ENCODE results near the gene DOHH. TPM values are rescaled to one million over a fixed set of nuclear protein-coding genes. Genes with fewer than 3 reads are reported as not detected.

DOHH gene
- total RNA-seq, 2 experiments from 2014 or later, result 9.2 to 12.6 TPM

DNA sequence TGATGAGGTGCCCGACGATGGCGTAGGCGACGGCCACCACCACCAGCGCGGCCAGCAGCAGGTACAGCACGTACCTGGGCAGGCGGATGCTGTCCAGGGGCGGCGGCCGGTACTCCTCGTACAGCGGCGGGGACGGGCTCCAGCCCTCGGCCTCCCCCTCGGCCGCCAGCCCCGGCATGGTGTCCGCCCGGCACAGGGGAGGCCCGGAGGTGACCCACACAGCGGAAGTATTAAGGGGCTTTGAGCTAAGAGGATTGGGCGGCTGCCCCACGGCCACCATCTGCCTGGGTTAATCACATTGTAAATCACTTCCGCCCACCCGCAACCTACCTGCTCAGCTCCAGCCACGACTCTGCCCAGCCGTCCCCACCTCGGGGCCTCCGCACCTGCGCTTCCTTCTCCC lies 17.2 kb downstream of the DOHH start, which contains the start of gene SMIM44:
Gene SMIM44, minus strand, starts transcription at position 216 of the 403 bp plus-strand sequence. Its CDS starts 38 bp downstream, at position 178.
- Mint-ChIP-seq H3K27me3 (peaks cover 1% of the 10 kb centered on the region), H3K9me3 (no peaks in the 10 kb centered on the region), H3K4me3 (no peak within 1 kb of the TSS), H3K36me3 (ENCODE audit: low read depth) (peaks cover 2% of the 10 kb centered on the region), H3K27ac (no peak within 1 kb of the TSS), H3K4me1 (peaks cover 10% of the 10 kb centered on the region)
- POLR2A ChIA-PET, result no interaction called here
- DNase-seq, result no peak
- CTCF ChIA-PET, result interaction anchor here (0.6 to 2.0 kb wide), 4 partner anchors 10 to 397 kb away, joined by 3 to 5 read pairs (median 4); no protein-coding TSS in a partner anchor

GRCh38 chr19:3482507-3483225 lies 17.8 kb downstream of the DOHH start:
- no peak overlapping the region for H3K27ac Mint-ChIP-seq
- H3K4me1 Mint-ChIP-seq, result peaks cover 13% of the 10 kb centered on the region
- POLR2A ChIA-PET, result no interaction called here
- no peak overlapping the region for H3K4me3 Mint-ChIP-seq
- DNase-seq, result no peak
- peaks cover 2% of the 10 kb centered on the region for H3K36me3 Mint-ChIP-seq (ENCODE audit: low read depth)
- CTCF ChIA-PET, result interaction anchor here (0.6 to 2.0 kb wide), 3 partner anchors 10 to 397 kb away, joined by 3 to 5 read pairs (median 4); no protein-coding TSS in a partner anchor
- peaks cover 5% of the 10 kb centered on the region for H3K27me3 Mint-ChIP-seq
- no peaks in the 10 kb centered on the region for H3K9me3 Mint-ChIP-seq

GRCh38 chr19:3481241-3482090 lies 19.0 kb downstream of the DOHH start:
- ChIA-PET POLR2A (no interaction called here), CTCF (interaction anchor here (1.3 kb wide), 1 partner anchor 177 kb away, joined by 3 read pairs; no protein-coding TSS in a partner anchor)
- no peaks in the 10 kb centered on the region for H3K9me3 Mint-ChIP-seq
- peaks cover 13% of the 10 kb centered on the region for H3K4me1 Mint-ChIP-seq
- DNase-seq, result no peak
- no peak overlapping the region for H3K4me3 Mint-ChIP-seq
- H3K27me3 Mint-ChIP-seq, result peaks cover 5% of the 10 kb centered on the region
- no peaks in the 10 kb centered on the region for H3K36me3 Mint-ChIP-seq (ENCODE audit: low read depth)
- H3K27ac Mint-ChIP-seq, result no peak overlapping the region

- POLR2A ChIA-PET, result no interaction called here
- no peaks in the 10 kb centered on the region for H3K36me3 Mint-ChIP-seq (ENCODE audit: low read depth)
- DNase-seq, result no peak
- peaks cover 13% of the 10 kb centered on the region for H3K4me1 Mint-ChIP-seq
- no peak within 1 kb of the TSS for H3K4me3 Mint-ChIP-seq
- H3K27me3 Mint-ChIP-seq, result peaks cover 5% of the 10 kb centered on the region
- CTCF ChIA-PET, result interaction anchor here (1.3 kb wide), 1 partner anchor 176 kb away, joined by 3 read pairs; no protein-coding TSS in a partner anchor
- peak within 1 kb of the TSS; percentile 36 for H3K27ac Mint-ChIP-seq
- no peaks in the 10 kb centered on the region for H3K9me3 Mint-ChIP-seq
These were observed 19.9 kb downstream of the DOHH start, which contains the start of gene SMIM24 for GRCh38 chr19:3480383-3481091. SMIM24 (minus strand) TSS chr19:3480525; CDS start chr19:3480463, 62 bp downstream.

DNA sequence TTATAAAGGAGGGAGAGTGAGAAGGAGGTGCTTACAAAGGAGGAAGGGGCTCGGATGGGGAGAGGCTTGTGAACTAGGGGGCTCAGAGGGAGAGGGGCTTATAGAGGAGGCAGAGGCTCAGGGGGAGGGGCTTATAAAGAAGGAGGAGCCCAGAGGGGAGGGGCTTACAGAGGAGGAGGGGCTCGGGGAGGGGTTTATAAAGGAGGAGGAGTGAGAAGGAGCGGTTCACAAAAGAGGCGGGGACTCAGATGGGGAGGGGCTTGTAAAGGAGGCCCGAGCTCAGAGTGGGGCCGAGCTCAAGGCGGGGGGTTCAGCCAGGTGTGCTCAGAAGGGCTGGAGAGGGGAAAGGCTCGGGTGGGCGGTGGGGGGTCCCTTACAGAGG lies 20.6 kb downstream of the DOHH start:
- H3K9me3 Mint-ChIP-seq, result no peaks in the 10 kb centered on the region
- ChIA-PET CTCF (interaction anchor here (0.7 to 1.3 kb wide), 4 partner anchors 9 to 23 kb away, joined by 3 to 5 read pairs (median 3); no protein-coding TSS in a partner anchor), POLR2A (no interaction called here)
- peaks cover 5% of the 10 kb centered on the region for H3K27me3 Mint-ChIP-seq
- H3K4me1 Mint-ChIP-seq, result peaks cover 13% of the 10 kb centered on the region
- H3K36me3 Mint-ChIP-seq (ENCODE audit: low read depth), result no peaks in the 10 kb centered on the region
- no peak overlapping the region for H3K4me3 Mint-ChIP-seq
- DNase-seq, result peak; percentile 53
- H3K27ac Mint-ChIP-seq, result peak overlapping the region; percentile 36

- POLR2A ChIA-PET, result no interaction called here
- CTCF ChIA-PET, result interaction anchor here (0.6 to 1.3 kb wide), 8 partner anchors 9 to 259 kb away, joined by 3 to 5 read pairs (median 4); no protein-coding TSS in a partner anchor
These were observed 21.2 kb downstream of the DOHH start for GRCh38 chr19:3479177-3479833.

DNA sequence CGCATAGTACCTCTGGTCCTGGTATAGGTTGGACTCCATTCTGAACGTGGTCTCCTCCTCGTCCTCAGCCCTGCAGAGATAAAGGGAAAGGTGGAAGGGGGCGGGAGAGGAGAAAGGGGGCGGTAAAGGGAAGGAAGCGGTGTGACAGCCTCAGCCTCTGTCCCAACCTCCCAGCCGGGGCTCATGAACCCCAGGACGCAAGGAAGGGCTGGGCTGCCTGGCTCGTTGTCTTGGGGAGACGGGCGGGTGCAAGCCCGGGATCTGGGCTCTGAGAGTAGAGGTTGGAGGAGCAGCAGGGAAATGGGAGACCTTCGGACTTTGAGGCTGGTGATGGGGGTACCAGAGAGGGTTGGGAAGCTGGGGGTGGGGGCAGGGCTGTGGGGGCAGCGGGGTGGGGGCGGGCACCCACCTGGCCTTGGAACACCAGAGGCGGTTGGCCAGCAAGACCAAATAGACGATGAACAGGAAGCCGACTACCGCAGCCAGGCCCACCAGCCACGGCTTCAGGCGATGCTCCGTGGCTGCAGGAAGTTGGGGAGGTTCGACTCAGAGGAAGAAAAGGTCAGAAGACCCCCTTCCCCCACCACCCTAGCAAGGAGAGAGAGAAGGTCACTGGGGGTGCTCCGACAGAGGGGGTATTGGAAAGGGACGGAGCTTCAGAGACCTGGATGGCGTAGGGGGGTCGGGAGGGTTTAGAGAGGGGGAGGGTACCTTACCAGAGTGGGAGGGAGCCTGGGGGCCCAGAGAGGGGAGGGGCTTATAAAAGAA lies 21.9 kb downstream of the DOHH start:
- DNase-seq, result peak; percentile 30

More at GRCh38 chr19:3479177-3479833, 21.2 kb downstream of the DOHH start:
- no peaks in the 10 kb centered on the region for H3K9me3 Mint-ChIP-seq
- H3K27ac Mint-ChIP-seq, result no peak overlapping the region
- no peaks in the 10 kb centered on the region for H3K36me3 Mint-ChIP-seq (ENCODE audit: low read depth)
- peak; percentile 62 for DNase-seq
- peaks cover 13% of the 10 kb centered on the region for H3K4me1 Mint-ChIP-seq
- H3K27me3 Mint-ChIP-seq, result peaks cover 5% of the 10 kb centered on the region
- H3K4me3 Mint-ChIP-seq, result no peak overlapping the region

GRCh38 chr19:3477951-3478350 lies 22.5 kb downstream of the DOHH start:
- H3K4me3 Mint-ChIP-seq, result no peak overlapping the region
- DNase-seq, result no peak
- H3K9me3 Mint-ChIP-seq, result no peaks in the 10 kb centered on the region

More for the DNA sequence above, 21.9 kb downstream of the DOHH start:
- peak overlapping the region; percentile 45 for H3K4me3 Mint-ChIP-seq
- no peaks in the 10 kb centered on the region for H3K9me3 Mint-ChIP-seq
- no peaks in the 10 kb centered on the region for H3K36me3 Mint-ChIP-seq (ENCODE audit: low read depth)
- peaks cover 13% of the 10 kb centered on the region for H3K4me1 Mint-ChIP-seq
- POLR2A ChIA-PET, result no interaction called here
- H3K27me3 Mint-ChIP-seq, result peaks cover 5% of the 10 kb centered on the region
- H3K27ac Mint-ChIP-seq, result peak overlapping the region; percentile 41
- CTCF ChIA-PET, result interaction anchor here (0.6 to 1.3 kb wide), 5 partner anchors 24 to 260 kb away, joined by 3 to 5 read pairs (median 4); no protein-coding TSS in a partner anchor

DNA sequence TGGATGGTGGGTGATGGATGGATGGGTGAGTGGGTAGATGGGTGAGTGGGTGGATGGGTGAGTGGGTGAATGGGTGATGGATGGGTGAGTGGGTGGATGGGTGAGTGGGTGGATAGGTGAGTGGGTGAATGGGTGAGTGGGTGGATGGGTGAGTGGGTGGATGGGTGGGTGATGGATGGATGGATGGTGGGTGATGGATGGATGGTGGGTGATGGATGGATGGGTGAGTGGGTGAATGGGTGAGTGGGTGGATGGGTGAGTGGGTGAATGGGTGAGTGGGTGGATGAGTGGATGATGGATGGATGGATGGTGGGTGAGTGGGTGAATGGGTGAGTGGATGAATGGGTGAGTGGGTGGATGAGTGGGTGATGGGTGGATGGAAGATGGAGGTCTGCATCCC lies 23.0 kb downstream of the DOHH start:
- peaks cover 13% of the 10 kb centered on the region for H3K4me1 Mint-ChIP-seq
- ChIA-PET POLR2A (no interaction called here), CTCF (no interaction called here)

More at GRCh38 chr19:3477951-3478350, 22.5 kb downstream of the DOHH start:
- ChIA-PET POLR2A (no interaction called here), CTCF (no interaction called here)
- Mint-ChIP-seq H3K27me3 (peaks cover 5% of the 10 kb centered on the region), H3K27ac (no peak overlapping the region), H3K36me3 (ENCODE audit: low read depth) (no peaks in the 10 kb centered on the region), H3K4me1 (peaks cover 13% of the 10 kb centered on the region)

DNA sequence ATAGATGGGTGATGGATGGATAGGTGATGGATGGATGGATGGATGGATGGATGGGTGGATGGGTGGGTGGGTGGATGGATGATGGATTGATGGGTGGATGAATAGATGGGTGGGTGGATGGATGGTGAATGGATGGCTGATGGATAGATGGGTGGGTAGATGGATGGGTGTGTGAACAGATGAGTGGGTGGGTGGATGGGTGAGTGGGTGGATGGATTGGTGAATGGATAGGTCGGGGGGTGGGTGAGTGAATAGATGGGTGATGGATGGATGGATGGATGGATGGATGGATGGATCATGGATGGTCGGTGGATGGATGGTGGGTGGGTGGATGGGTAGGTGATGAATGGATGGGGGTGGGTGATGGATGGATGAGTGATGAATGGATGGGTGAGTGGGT lies 23.6 kb downstream of the DOHH start:
- Mint-ChIP-seq H3K4me3 (no peak overlapping the region), H3K27me3 (peaks cover 5% of the 10 kb centered on the region), H3K9me3 (no peaks in the 10 kb centered on the region), H3K27ac (no peak overlapping the region), H3K36me3 (ENCODE audit: low read depth) (no peaks in the 10 kb centered on the region), H3K4me1 (peaks cover 13% of the 10 kb centered on the region)
- DNase-seq, result no peak
- ChIA-PET POLR2A (no interaction called here), CTCF (interaction anchor here (1.0 kb wide), 1 partner anchor 8 kb away, joined by 4 read pairs; no protein-coding TSS in a partner anchor)

More for the DNA sequence above, 23.0 kb downstream of the DOHH start:
- H3K27me3 Mint-ChIP-seq, result peaks cover 5% of the 10 kb centered on the region
- H3K27ac Mint-ChIP-seq, result no peak overlapping the region
- no peak overlapping the region for H3K4me3 Mint-ChIP-seq
- no peaks in the 10 kb centered on the region for H3K36me3 Mint-ChIP-seq (ENCODE audit: low read depth)
- H3K9me3 Mint-ChIP-seq, result no peaks in the 10 kb centered on the region
- no peak for DNase-seq

GRCh38 chr19:3475449-3475848 lies 25.0 kb downstream of the DOHH start:
- DNase-seq, result no peak
- CTCF ChIA-PET, result no interaction called here
- Mint-ChIP-seq H3K27me3 (peaks cover 5% of the 10 kb centered on the region), H3K9me3 (no peaks in the 10 kb centered on the region), H3K4me1 (peaks cover 13% of the 10 kb centered on the region), H3K27ac (no peak overlapping the region), H3K36me3 (ENCODE audit: low read depth) (no peaks in the 10 kb centered on the region), H3K4me3 (no peak overlapping the region)
- POLR2A ChIA-PET, result no interaction called here

Data from activated CD4-positive, alpha-beta T cell treated with anti-CD3 and anti-CD28 coated beads, Interleukin-2, amount 10 ng/mL, durations not matched to agents 7 days and 5 days (primary cell).